ENCODE results near the gene OR6Q1. TPM values are rescaled to one million over a fixed set of nuclear protein-coding genes. Genes with fewer than 3 reads are reported as not detected.

OR6Q1 gene
- total and polyA plus RNA-seq, 9 of the 15 experiments (the other 6 are each of a cell fraction or from before 2014, with no cell fraction given), result not detected

GRCh38 chr11:58030653-58031052 is at the start of gene OR6Q1 (continued):
- no peak for TF ChIP-seq ZNF407 (IDR thresholded peaks at IDR 0.05; ENCODE audit: low read depth)

- POLR2A ChIA-PET, result no interaction called here
- WGBS (ENCODE audit: insufficient coverage, low coverage, missing lambda C conversion rate), result 2% methylated on average over 3 of the region's 3 CpGs
- no peak for FAIRE-seq
- TF ChIP-seq SMC3 (conservative IDR thresholded peaks at IDR 0.05; ENCODE audit: insufficient read depth, low read depth, low read length) (no peak), TEAD2 (tag; IDR thresholded peaks at IDR 0.05) (no peak), BHLHE40 (IDR thresholded peaks at IDR 0.05; ENCODE audit: low read length) (no peak), SRSF7 (optimal IDR thresholded peaks at IDR 0.05; ENCODE audit: low read depth, low read length) (no peak), U2AF1 (optimal IDR thresholded peaks at IDR 0.05; ENCODE audit: low read depth, low read length) (no peak), ZNF79 (CRISPR knock-in tag; IDR thresholded peaks at IDR 0.05; ENCODE audit: low read depth) (no peak), SAP30 (IDR thresholded peaks at IDR 0.05; ENCODE audit: borderline replicate concordance, insufficient read depth, low read depth, low read length, poor library complexity, severe bottlenecking) (no peak), MTF1 (CRISPR knock-in tag; IDR thresholded peaks at IDR 0.05; ENCODE audit: borderline replicate concordance) (no peak), ZNF174 (CRISPR knock-in tag; IDR thresholded peaks at IDR 0.05) (no peak), ETV6 (IDR thresholded peaks at IDR 0.05; ENCODE audit: borderline replicate concordance in 1 of 2, low read depth in 2 of 2, low read length in 1 of 2) (no peak), ETV6 (CRISPR knock-in tag; IDR thresholded peaks at IDR 0.05; ENCODE audit: borderline replicate concordance) (no peak), HDGF (IDR thresholded peaks at IDR 0.05) (no peak)
These were observed 49.2 kb upstream of the OR6Q1 start for GRCh38 chr11:57981536-57981935.

More at GRCh38 chr11:57981536-57981935, 49.2 kb upstream of the OR6Q1 start:
- DNase-seq (ENCODE audit: extremely low read depth in 1 of 4, low spot score in 3 of 4), result no peak
- Histone ChIP-seq H3K79me2 (ENCODE audit: control insufficient read depth, insufficient read depth, low read length) (no peaks in the 10 kb centered on the region), H3K9ac (ENCODE audit: insufficient read depth in 1 of 2, low read depth in 2 of 2, low read length in 2 of 2) (no peak overlapping the region), H3K4me2 (ENCODE audit: insufficient read depth, low read length) (no peak overlapping the region), H3K27me3 (ENCODE audit: control insufficient read depth in 2 of 2, insufficient read depth in 2 of 2, low read length in 2 of 2) (no peaks in the 10 kb centered on the region), H3K27ac (ENCODE audit: extremely low read depth, low read depth, low read length) (no peak overlapping the region), H3K9me3 (replicated peaks; ENCODE audit: control insufficient read depth, insufficient read depth, low read depth, low read length) (no peaks in the 10 kb centered on the region), H3K4me3 (no peak overlapping the region), H3K9me1 (ENCODE audit: control insufficient read depth, insufficient read depth, low read length) (no peaks in the 10 kb centered on the region), H4K20me1 (replicated peaks; ENCODE audit: control insufficient read depth, insufficient read depth, low read length) (no peaks in the 10 kb centered on the region), H3K4me1 (replicated peaks in 1 of 2; ENCODE audit: control insufficient read depth in 2 of 2, insufficient read depth in 2 of 2, low read length in 2 of 2) (no peaks in the 10 kb centered on the region), H2AFZ (ENCODE audit: low read depth, low read length) (no peak overlapping the region), H3K36me3 (ENCODE audit: control insufficient read depth, insufficient read depth, low read length) (no peaks in the 10 kb centered on the region)
- in situ Hi-C loops (cut with MboI) (no loop called here), intact Hi-C loops (cut with micrococcal nuclease) (no loop called here)
- no peak for ATAC-seq
- BruUV-seq (replicated peaks), result no TSS peak
- CTCF ChIA-PET (ENCODE audit: low intra/inter-chr PET ratio), result no interaction called here

Measured in K562 (cell line).